Sigmoid colon (tissue), 4 donors: ENCODE data around the gene TECR.

Experiments
- CTCF ChIP-seq, 4 experiments: fragments of 450-650 bp in 3 of 4; fragments of 200-600 bp in 1 of 4; IDR thresholded peaks; one replicate each; pipeline ENCODE4 v1.5.1; 2016 to 2019; ENCODE audit warnings: antibody characterized with exemption in 4 of 4, mild to moderate bottlenecking in 3 of 4, moderate library complexity in 2 of 4
- EP300 ChIP-seq, 4 donors: sonication (generic); formaldehyde crosslinking; IDR thresholded peaks; one replicate each; pipeline ENCODE4 v1.6.1; 2017; ENCODE audit warnings: antibody characterized with exemption in 4 of 4
- POLR2A ChIP-seq, 2 donors: fragments of 450-650 bp; IDR thresholded peaks; one replicate each; pipeline ENCODE4 v1.6.1; 2016; ENCODE audit warnings: antibody characterized with exemption in 2 of 2, mild to moderate bottlenecking in 2 of 2, moderate library complexity in 2 of 2
- POLR2AphosphoS5 ChIP-seq, 4 donors: sonication (generic); formaldehyde crosslinking; IDR thresholded peaks; one replicate each; pipeline ENCODE4 v1.6.1; 2017; ENCODE audit warnings: antibody characterized with exemption in 4 of 4

GRCh38 chr19:14612657-14613056 lies 83.3 kb downstream of the TECR start:
- TF ChIP-seq EP300 (IDR thresholded peaks at IDR 0.05) = no peak
- no peak for TF ChIP-seq CTCF (IDR thresholded peaks at IDR 0.05)
- no peak for TF ChIP-seq POLR2AphosphoS5 (IDR thresholded peaks at IDR 0.05)
- TF ChIP-seq POLR2A (IDR thresholded peaks at IDR 0.05) = no peak
